GM18502 (cell line): ENCODE measurements around the gene LIPC.

Experiments
- ATAC-seq: cut with Tn5 transposase; IDR thresholded peaks from one replicate; pipeline ENCODE4 v1.9.1; 2021; ENCODE audit warnings: mild to moderate bottlenecking; ENCODE audit not compliant: unreplicated experiment, poor library complexity

Gene LIPC

GRCh38 chr15:58509556-58509955, 77.8 kb downstream of the LIPC start:
- no peak for ATAC-seq

GRCh38 chr15:58510715-58511598, 79.2 kb downstream of the LIPC start:
- no peak for ATAC-seq

DNA sequence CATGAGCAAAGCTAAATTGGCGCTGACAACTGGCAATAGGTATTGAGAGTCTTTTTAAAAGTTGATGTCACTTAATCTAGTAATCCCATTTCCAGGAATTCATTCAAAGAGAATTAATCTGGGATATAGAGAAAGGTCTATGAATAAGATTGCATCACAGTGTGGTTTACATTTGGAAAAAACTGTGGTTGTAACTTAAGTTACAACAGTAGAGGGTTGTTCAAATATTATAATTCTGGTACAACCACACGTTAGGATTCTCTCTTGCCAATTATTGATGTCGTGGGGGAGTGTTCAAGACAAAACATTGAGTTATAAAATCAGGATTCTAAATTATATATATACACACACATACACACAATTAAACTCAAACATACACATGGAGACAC, 79.8 kb downstream of the LIPC start:
- ATAC-seq: no peak

DNA sequence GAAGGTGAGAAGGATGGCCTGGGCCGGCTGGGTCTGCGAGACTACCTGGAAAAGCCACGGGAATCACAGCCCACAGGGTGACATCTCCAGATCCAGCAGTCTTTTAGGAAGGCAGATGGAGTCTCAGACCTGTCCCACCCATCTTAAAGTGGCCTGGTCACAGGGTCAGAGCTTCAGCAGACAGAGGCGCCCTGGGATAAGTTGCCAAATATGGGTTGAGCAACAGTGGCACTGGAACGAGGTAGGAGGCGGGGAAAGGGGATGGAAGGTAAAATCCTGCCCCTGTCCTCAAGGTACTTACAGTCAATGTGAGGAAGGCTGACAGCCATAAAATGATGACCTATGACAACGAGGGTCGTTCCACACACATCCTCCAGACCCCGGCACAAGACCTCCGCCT, 80.7 kb downstream of the LIPC start:
- no peak for ATAC-seq

GRCh38 chr15:58513008-58513407, 81.2 kb downstream of the LIPC start:
- ATAC-seq: no peak

GRCh38 chr15:58513726-58514336, 82.0 kb downstream of the LIPC start:
- ATAC-seq: no peak

GRCh38 chr15:58515807-58516206, 84.0 kb downstream of the LIPC start:
- ATAC-seq: no peak

- no peak for ATAC-seq
Observed at GRCh38 chr15:58517252-58517681, 85.5 kb downstream of the LIPC start.

DNA sequence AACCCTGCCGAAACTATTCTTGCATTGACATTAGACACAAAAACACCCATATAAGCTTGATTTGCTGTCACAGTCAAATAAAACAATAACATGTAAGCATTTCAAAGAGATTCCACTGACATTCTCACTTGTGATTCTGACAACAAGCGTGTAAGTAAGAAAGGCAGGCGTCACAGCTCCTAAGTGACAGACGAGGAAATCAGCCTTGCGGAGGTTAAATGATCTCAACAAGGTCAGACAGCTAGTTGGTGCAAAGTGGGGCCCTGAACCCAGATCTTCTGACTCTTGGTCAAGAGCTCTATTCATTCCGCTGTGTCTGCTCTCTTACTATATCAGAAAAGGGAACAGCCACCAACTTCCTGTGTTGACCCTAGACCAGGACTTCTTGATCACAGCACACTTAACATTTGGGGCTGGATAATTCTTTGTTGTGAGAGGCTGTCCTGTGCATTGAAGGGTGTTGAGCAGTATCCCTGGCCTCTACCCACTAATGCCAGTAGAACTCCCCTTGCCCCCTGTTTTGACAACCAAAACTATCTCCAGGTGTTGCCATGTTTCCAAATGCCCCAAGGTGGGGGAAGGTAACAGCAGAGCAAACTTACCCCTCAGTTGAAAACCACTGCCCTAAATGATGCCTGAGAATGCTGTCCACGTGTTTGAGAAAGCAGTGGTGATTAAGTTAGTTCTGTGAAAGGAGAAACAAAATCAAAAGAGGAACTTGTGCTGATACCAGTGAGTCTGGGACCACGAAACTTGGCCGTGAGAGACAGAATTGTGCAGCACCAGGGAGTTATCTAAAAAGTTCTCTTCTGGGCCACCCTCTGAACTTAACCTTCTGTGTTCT, 86.1 kb downstream of the LIPC start:
- ATAC-seq: peak; percentile 73

GRCh38 chr15:58518626-58519025, 86.8 kb downstream of the LIPC start:
- peak; percentile 29 for ATAC-seq

- no peak for ATAC-seq
Observed at GRCh38 chr15:58519516-58519915, 87.7 kb downstream of the LIPC start.

- ATAC-seq: no peak
Observed at GRCh38 chr15:58520464-58520863, 88.7 kb downstream of the LIPC start.

GRCh38 chr15:58520936-58521292, 89.1 kb downstream of the LIPC start:
- no peak for ATAC-seq

DNA sequence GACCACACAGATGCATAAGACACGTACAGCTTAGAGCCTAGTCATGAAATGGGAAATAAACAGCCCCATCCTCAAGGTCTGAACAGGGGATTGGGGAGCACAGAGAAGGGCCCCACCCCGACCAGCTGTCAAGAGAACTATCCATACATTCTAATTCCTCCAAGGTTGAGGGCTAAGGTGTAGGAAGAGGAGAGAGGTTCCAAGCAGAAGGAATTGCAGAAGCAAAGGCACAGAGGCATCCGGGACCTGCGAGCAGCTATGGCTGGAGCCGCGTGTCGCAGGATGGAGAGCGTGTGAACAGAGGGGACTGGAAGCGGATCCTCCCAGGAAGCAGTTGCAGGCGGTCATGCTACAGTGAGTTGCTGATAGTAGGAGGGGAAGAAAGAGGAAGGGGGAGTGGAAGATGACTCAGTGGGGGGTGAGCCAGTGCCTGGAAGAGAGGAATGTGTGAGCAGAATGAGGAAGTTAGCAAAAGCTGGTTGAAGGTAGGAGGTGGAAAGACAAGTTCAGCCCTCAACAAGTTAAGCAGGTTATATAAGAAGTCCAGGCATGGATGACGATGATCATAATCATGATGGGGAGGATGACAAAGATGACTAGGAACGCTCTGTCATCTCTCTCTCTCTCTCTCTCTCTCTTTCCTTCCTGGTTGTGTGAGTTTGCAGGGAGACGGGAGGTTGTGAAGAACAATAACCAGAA, 89.7 kb downstream of the LIPC start:
- no peak for ATAC-seq

- no peak for ATAC-seq
Observed at GRCh38 chr15:58522391-58522790, 90.6 kb downstream of the LIPC start.

DNA sequence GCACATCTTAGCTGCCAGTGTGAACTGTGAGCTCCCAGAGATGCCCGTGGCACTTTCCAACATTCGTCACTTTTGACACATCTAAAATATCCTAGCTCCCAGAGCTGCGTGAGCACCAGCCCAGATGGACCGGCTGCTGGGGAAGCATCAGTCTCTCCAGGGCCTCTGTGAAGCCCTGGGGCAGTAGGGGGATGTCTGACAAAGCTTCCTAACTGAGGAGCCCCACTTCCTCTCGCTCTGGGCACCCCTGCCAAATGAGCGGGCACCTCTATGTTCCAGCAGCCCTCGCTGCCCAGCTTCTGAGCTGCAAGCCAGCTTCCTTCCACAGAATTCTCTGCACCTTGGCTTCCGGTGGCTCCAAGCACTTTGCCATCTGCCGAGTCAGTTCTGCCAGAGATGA, 91.1 kb downstream of the LIPC start:
- no peak for ATAC-seq

GRCh38 chr15:58523634-58524033, 91.8 kb downstream of the LIPC start:
- no peak for ATAC-seq

GRCh38 chr15:58524247-58524646, 92.5 kb downstream of the LIPC start:
- no peak for ATAC-seq

DNA sequence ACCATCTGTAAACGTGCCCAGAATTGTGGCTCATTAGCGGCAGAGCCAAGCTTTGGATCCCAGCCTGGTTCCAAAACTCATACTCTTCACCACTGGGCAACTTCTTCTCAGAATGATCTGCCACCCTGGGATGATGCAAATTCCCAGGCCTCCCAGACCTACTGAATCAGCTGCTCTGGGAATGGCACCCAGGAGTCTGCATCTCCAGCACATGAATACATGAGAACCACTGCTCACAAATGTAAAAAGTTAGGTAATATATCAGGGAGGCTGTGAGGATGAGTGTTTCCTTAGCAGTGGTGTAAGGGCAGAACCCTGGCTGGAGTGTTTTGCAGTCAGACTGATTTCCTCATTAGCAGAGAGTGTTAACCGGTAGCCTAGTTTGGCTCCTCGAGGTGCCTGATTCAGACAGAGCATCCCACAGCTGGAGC, 94.2 kb downstream of the LIPC start:
- ATAC-seq: no peak

DNA sequence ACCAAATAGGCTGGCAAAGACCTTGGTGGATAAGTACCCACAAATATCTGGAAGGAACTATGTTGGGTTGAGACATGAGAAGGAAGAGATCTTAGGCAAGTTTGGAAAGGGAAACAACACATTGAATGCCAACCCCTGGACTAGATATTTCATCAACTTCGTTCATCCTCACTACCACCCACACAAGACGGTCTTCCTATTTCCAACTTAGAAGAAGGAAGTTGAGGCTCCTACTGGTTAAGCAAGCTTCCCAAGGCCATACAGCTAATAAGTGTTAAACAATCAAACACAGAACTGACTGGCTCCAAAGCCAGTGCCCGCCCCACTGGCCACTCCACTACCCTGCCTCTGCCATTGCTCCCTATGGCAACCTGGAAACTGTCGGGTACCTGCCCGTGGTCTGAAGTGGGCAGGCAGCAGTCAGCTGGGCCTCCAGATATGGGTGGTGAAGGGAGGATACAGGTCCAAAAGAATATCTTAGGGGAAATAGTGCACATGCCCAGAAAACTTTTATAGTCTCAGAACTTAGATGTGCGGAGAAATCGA, 94.9 kb downstream of the LIPC start:
- ATAC-seq: no peak
